ENCODE measurements around the gene EFHD1. TPM values are rescaled to one million over a fixed set of nuclear protein-coding genes. Genes with fewer than 3 reads are reported as not detected.
A peak's percentile ranks its signal among the peaks of the same experiment; 100 is the strongest.

Gene EFHD1
- polyA plus RNA-seq, 3 donors: not detected

- Histone ChIP-seq H3K27me3 (ENCODE audit: control insufficient read depth in 2 of 2, insufficient read depth in 2 of 2, low read length in 2 of 2) (no peaks in the 10 kb centered on the region), H4K20me1 (ENCODE audit: insufficient read depth, low read length) (no peaks in the 10 kb centered on the region), H3K4me3 (replicated peaks in 1 of 3; ENCODE audit: low read depth in 2 of 3, low read length in 3 of 3) (no peak overlapping the region), H3K9me3 (replicated peaks in 1 of 2; ENCODE audit: control insufficient read depth in 1 of 2, insufficient read depth in 1 of 2, low read length in 2 of 2) (no peaks in the 10 kb centered on the region), H2AFZ (ENCODE audit: insufficient read depth, low read depth, low read length, poor library complexity, severe bottlenecking) (no peak overlapping the region), H3K4me2 (replicated peaks; ENCODE audit: extremely low read depth, low read length, poor library complexity, severe bottlenecking) (no peak overlapping the region), H3K36me3 (replicated peaks in 1 of 2; ENCODE audit: control insufficient read depth in 1 of 2, insufficient read depth in 2 of 2, low read length in 2 of 2) (no peaks in the 10 kb centered on the region), H3K9ac (ENCODE audit: insufficient read depth, low read length, poor library complexity, severe bottlenecking) (no peak overlapping the region), H3K79me2 (ENCODE audit: insufficient read depth, low read length) (no peaks in the 10 kb centered on the region), H3K4me1 (ENCODE audit: control insufficient read depth in 1 of 2, insufficient read depth in 2 of 2, low read length in 2 of 2) (no peaks in the 10 kb centered on the region), H3K27ac (ENCODE audit: low read depth in 1 of 2, low read length in 2 of 2) (no peak overlapping the region)
- H3K36me3 Mint-ChIP-seq: no peaks in the 10 kb centered on the region
- no peak overlapping the region for H3K27ac Mint-ChIP-seq
- TF ChIP-seq CTCF (IDR thresholded peaks at IDR 0.05): no peak
- H3K4me3 Mint-ChIP-seq: no peak overlapping the region
- intact Hi-C loops (cut with micrococcal nuclease): no loop called here
- 85% methylated on average over 4 of the region's 6 CpGs for WGBS (ENCODE audit: insufficient coverage)
- no peak for DNase-seq
- H3K9me3 Mint-ChIP-seq: no peaks in the 10 kb centered on the region
- H3K27me3 Mint-ChIP-seq (ENCODE audit: low read depth in 3 of 3): peaks cover 0 to 6% (median 5%) of the 10 kb centered on the region in 3 donors
- peaks cover 9% of the 10 kb centered on the region for H3K4me1 Mint-ChIP-seq
Measured at GRCh38 chr2:232655392-232655791, 22.0 kb downstream of the EFHD1 start.

- H3K9me3 ChIP-seq (replicated peaks in 1 of 2; ENCODE audit: control insufficient read depth in 1 of 2, insufficient read depth in 1 of 2, low read length in 2 of 2): no peaks in the 10 kb centered on the region
- intact Hi-C loops (cut with micrococcal nuclease): no loop called here
- no peaks in the 10 kb centered on the region for H3K36me3 ChIP-seq (replicated peaks in 1 of 2; ENCODE audit: control insufficient read depth in 1 of 2, insufficient read depth in 2 of 2, low read length in 2 of 2)
- no peak overlapping the region for H3K4me3 ChIP-seq (replicated peaks in 1 of 3; ENCODE audit: low read depth in 2 of 3, low read length in 3 of 3)
- TF ChIP-seq CTCF (IDR thresholded peaks at IDR 0.05): no peak
- no peaks in the 10 kb centered on the region for H3K4me1 ChIP-seq (ENCODE audit: control insufficient read depth in 1 of 2, insufficient read depth in 2 of 2, low read length in 2 of 2)
- H3K79me2 ChIP-seq (ENCODE audit: insufficient read depth, low read length): no peaks in the 10 kb centered on the region
- no peak overlapping the region for H3K9ac ChIP-seq (ENCODE audit: insufficient read depth, low read length, poor library complexity, severe bottlenecking)
- 62% methylated on average over 3 of the region's 7 CpGs for WGBS (ENCODE audit: insufficient coverage)
- no peaks in the 10 kb centered on the region for H3K36me3 Mint-ChIP-seq
- H3K4me1 Mint-ChIP-seq: peaks cover 9% of the 10 kb centered on the region
- H3K4me2 ChIP-seq (replicated peaks; ENCODE audit: extremely low read depth, low read length, poor library complexity, severe bottlenecking): no peak overlapping the region
- DNase-seq: peak in 1 of 3 donors; percentile 2
- H4K20me1 ChIP-seq (ENCODE audit: insufficient read depth, low read length): no peaks in the 10 kb centered on the region
- H3K27ac ChIP-seq (ENCODE audit: low read depth in 1 of 2, low read length in 2 of 2): no peak overlapping the region
- H3K4me3 Mint-ChIP-seq: no peak overlapping the region
- H2AFZ ChIP-seq (ENCODE audit: insufficient read depth, low read depth, low read length, poor library complexity, severe bottlenecking): no peak overlapping the region
- peaks cover 0 to 6% (median 6%) of the 10 kb centered on the region in 3 donors for H3K27me3 Mint-ChIP-seq (ENCODE audit: low read depth in 3 of 3)
- H3K27ac Mint-ChIP-seq: no peak overlapping the region
- H3K27me3 ChIP-seq (ENCODE audit: control insufficient read depth in 2 of 2, insufficient read depth in 2 of 2, low read length in 2 of 2): no peaks in the 10 kb centered on the region
- H3K9me3 Mint-ChIP-seq: no peaks in the 10 kb centered on the region
Measured at GRCh38 chr2:232658217-232658785, 24.9 kb downstream of the EFHD1 start.
